GM12864 (cell line): ENCODE results near the gene EPHB3.

ENCODE experiments used
- DNase-seq: peaks from one replicate; pipeline ENCODE4 v3.0.0-alpha.2; 2011; ENCODE audit warnings: low read depth
- H3K4me3 ChIP-seq: 2 replicates; pipeline ENCODE4 v1.5.1; 2011; ENCODE audit warnings: mild to moderate bottlenecking, low read depth, low read length, control low read depth
- CTCF ChIP-seq: IDR thresholded peaks from 2 replicates; pipeline ENCODE4 v1.5.1; 2011; ENCODE audit warnings: low read depth, mild to moderate bottlenecking, moderate library complexity, low read length, control low read depth, inconsistent platforms; ENCODE audit errors: missing control alignments

Gene EPHB3

GRCh38 chr3:184544513-184544861, 17.1 kb upstream of the EPHB3 start:
- TF ChIP-seq CTCF, result no peak
- DNase-seq, result no peak
- H3K4me3 ChIP-seq, result no peak overlapping the region

GRCh38 chr3:184545769-184546168, 15.8 kb upstream of the EPHB3 start:
- DNase-seq, result no peak
- TF ChIP-seq CTCF, result no peak
- no peak overlapping the region for H3K4me3 ChIP-seq

- H3K4me3 ChIP-seq, result no peak overlapping the region
- DNase-seq, result no peak
Observed at GRCh38 chr3:184546252-184546651, 15.3 kb upstream of the EPHB3 start.

GRCh38 chr3:184549796-184550577, 11.6 kb upstream of the EPHB3 start:
- DNase-seq, result no peak
- H3K4me3 ChIP-seq, result no peak overlapping the region

More at GRCh38 chr3:184546252-184546651, 15.3 kb upstream of the EPHB3 start:
- TF ChIP-seq CTCF, result no peak

GRCh38 chr3:184551103-184551502, 10.5 kb upstream of the EPHB3 start:
- TF ChIP-seq CTCF, result no peak

More at GRCh38 chr3:184549796-184550577, 11.6 kb upstream of the EPHB3 start:
- TF ChIP-seq CTCF, result no peak

GRCh38 chr3:184551614-184552256, 9.8 kb upstream of the EPHB3 start:
- TF ChIP-seq CTCF, result no peak
- DNase-seq, result no peak
- no peak overlapping the region for H3K4me3 ChIP-seq

More at GRCh38 chr3:184551103-184551502, 10.5 kb upstream of the EPHB3 start:
- no peak for DNase-seq
- no peak overlapping the region for H3K4me3 ChIP-seq

GRCh38 chr3:184552296-184552695, 9.3 kb upstream of the EPHB3 start:
- DNase-seq, result no peak
- TF ChIP-seq CTCF, result no peak
- no peak overlapping the region for H3K4me3 ChIP-seq
